SU-DHL-6 (cell line): Measurements from ENCODE around the gene NINJ2.

Source experiments
- H2AFZ ChIP-seq: fragments of 200-600 bp; sonication (generic); 2 replicates; pipeline ENCODE4 v1.6.1; 2014; ENCODE audit warnings: low read depth, mild to moderate bottlenecking, moderate library complexity, mixed read lengths, antibody characterized with exemption, low read length; ENCODE audit not compliant: severe bottlenecking
- H3F3A ChIP-seq: fragments of 200-600 bp; shearing (Covaris generic); 2 replicates; pipeline ENCODE4 v1.6.0; 2016; ENCODE audit warnings: antibody characterized with exemption, mild to moderate bottlenecking; ENCODE audit not compliant: insufficient read depth
- H3K27ac ChIP-seq: fragments of 200-600 bp; sonication (generic); 2 replicates; pipeline ENCODE4 v1.5.1; 2016; ENCODE audit warnings: low read depth, mild to moderate bottlenecking, low read length, moderate library complexity, mixed read lengths
- H3K27me3 ChIP-seq: fragments of 200-600 bp; sonication (generic), shearing (Covaris generic); 2 replicates; pipeline ENCODE4 v1.6.0; 2014; ENCODE audit warnings: mild to moderate bottlenecking, low read length
- H3K36me3 ChIP-seq: fragments of 200-600 bp; sonication (generic); 2 replicates; pipeline ENCODE4 v1.6.1; 2014; ENCODE audit warnings: mild to moderate bottlenecking, low read length, mixed read lengths
- H3K4me2 ChIP-seq: fragments of 300-600, 200-600 bp; shearing (Covaris generic), sonication (generic); 2 replicates; pipeline ENCODE4 v1.6.0; 2014; ENCODE audit warnings: low read length, low read depth, mild to moderate bottlenecking; ENCODE audit not compliant: poor library complexity, severe bottlenecking
- H3K4me3 ChIP-seq: fragments of 200-600 bp; sonication (generic); 2 replicates; pipeline ENCODE4 v1.5.1; 2014; ENCODE audit warnings: antibody characterized with exemption, low read length, mild to moderate bottlenecking, mixed read lengths; ENCODE audit not compliant: insufficient read depth, poor library complexity, severe bottlenecking
- H3K79me2 ChIP-seq: fragments of 200-600 bp; sonication (generic); 2 replicates; pipeline ENCODE4 v1.6.1; 2014; ENCODE audit warnings: mild to moderate bottlenecking, low read length, moderate library complexity; ENCODE audit not compliant: insufficient read depth
- H3K9ac ChIP-seq: fragments of 200-600 bp; sonication (generic); 2 replicates; pipeline ENCODE4 v1.7.0; 2014; ENCODE audit warnings: mild to moderate bottlenecking, low read length
- H3K9me2 ChIP-seq: fragments of 200-600 bp; sonication (generic); replicated peaks from 2 replicates; pipeline ENCODE4 v1.6.1; 2014; ENCODE audit warnings: low read length; ENCODE audit not compliant: insufficient read depth
- H3K9me3 ChIP-seq: fragments of 200-600 bp; sonication (generic); 2 replicates; pipeline ENCODE4 v1.6.1; 2014; ENCODE audit warnings: low read length, mixed read lengths; ENCODE audit not compliant: insufficient read depth
- H4K20me1 ChIP-seq: fragments of 200-600 bp; sonication (generic); 2 replicates; pipeline ENCODE4 v1.6.1; 2014; ENCODE audit warnings: low read depth, mild to moderate bottlenecking, antibody characterized with exemption, low read length, moderate library complexity, mixed read lengths
- EZH2phosphoT487 ChIP-seq: fragments of 200-600 bp; sonication (generic), shearing (Covaris generic); conservative IDR thresholded peaks from 2 replicates; pipeline ENCODE4 v1.6.1; 2018; ENCODE audit warnings: mild to moderate bottlenecking, antibody characterized with exemption, low read length, moderate library complexity, mixed read lengths
- TF ChIP-seq, protein P1 (sequence below): fragments of 200-600 bp; sonication (generic); IDR thresholded peaks from one replicate; pipeline ENCODE4 v1.5.1; 2017; ENCODE audit warnings: antibody characterized with exemption, mild to moderate bottlenecking, low read length, moderate library complexity; ENCODE audit not compliant: insufficient read depth, poor library complexity, severe bottlenecking

NINJ2 gene

DNA sequence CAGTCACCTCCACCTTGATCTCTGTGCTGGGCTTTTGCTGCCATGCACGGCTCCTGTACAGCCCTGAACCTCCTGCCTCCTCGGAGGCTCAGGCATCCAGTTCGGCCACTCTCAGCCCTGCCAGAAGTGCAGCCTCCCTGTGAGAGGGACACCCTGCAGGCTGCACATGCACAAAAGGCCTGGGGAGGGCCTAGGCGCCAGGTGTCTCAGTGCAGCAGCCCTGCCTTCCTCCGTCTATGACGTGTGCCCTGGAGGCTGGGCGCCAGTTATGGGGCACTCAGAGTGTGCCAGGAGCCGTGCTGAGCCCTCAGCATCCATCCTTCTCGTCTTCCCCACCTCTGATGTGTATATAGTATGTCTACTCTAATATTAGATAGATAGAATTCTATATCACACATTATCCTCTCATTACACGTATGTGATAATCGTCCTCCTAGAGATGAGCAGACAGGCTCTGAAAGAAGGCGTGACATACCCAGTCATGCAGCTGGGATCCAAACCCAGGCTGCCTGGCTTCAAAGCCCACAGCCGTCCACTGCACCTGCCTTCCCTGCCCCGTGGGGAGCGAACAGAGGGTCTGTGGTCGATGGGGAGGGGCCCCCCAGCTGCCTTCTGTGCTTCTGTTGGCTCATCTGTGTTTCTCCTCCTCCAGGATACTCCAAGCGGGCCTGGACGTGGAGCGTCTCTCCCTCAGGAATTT lies 102.4 kb downstream of the NINJ2 start:
- Histone ChIP-seq H3K27me3 (no peaks in the 10 kb centered on the region), H3K36me3 (no peaks in the 10 kb centered on the region), H4K20me1 (no peaks in the 10 kb centered on the region), H3F3A (no peaks in the 10 kb centered on the region), H2AFZ (no peak overlapping the region), H3K9ac (no peak overlapping the region), H3K9me2 (no peaks in the 10 kb centered on the region), H3K79me2 (no peaks in the 10 kb centered on the region), H3K27ac (no peak overlapping the region), H3K4me2 (no peak overlapping the region), H3K4me3 (no peak overlapping the region), H3K9me3 (no peaks in the 10 kb centered on the region)
- no peak for TF ChIP-seq EZH2phosphoT487
- TF ChIP-seq, protein P1, sequence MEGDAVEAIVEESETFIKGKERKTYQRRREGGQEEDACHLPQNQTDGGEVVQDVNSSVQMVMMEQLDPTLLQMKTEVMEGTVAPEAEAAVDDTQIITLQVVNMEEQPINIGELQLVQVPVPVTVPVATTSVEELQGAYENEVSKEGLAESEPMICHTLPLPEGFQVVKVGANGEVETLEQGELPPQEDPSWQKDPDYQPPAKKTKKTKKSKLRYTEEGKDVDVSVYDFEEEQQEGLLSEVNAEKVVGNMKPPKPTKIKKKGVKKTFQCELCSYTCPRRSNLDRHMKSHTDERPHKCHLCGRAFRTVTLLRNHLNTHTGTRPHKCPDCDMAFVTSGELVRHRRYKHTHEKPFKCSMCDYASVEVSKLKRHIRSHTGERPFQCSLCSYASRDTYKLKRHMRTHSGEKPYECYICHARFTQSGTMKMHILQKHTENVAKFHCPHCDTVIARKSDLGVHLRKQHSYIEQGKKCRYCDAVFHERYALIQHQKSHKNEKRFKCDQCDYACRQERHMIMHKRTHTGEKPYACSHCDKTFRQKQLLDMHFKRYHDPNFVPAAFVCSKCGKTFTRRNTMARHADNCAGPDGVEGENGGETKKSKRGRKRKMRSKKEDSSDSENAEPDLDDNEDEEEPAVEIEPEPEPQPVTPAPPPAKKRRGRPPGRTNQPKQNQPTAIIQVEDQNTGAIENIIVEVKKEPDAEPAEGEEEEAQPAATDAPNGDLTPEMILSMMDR = no peak

DNA sequence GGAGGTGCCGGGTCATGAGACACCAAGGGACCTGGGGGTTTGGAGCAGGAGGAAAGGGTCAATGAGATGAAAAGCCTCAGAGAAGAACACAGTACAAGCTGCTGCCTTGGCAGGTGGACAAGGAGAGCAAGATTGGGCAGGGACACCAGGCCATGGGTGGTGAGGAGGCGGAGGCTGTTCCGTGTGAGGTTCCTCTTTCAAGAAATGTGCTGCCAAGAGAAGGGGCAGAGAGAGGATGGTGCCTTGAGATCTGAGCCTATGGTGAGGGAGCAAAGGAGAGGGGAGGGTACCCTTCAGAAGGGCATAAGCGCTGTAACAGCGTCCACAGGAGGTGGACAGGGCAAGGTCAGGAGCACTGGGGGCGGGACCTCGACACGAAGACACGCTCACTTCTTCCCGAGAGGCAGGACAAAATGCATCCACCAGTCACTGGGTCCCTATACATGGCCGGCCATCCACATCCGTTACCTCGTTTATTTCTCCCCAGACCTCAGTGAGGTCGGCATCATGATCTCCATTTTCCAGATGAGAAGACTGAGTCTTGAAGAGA lies 103.3 kb downstream of the NINJ2 start:
- Histone ChIP-seq H3K9me2 (no peaks in the 10 kb centered on the region), H3K4me3 (no peak overlapping the region), H4K20me1 (no peaks in the 10 kb centered on the region), H3K27ac (no peak overlapping the region), H3K36me3 (no peaks in the 10 kb centered on the region), H3K79me2 (no peaks in the 10 kb centered on the region), H3K9me3 (no peaks in the 10 kb centered on the region), H3K9ac (no peak overlapping the region), H3F3A (no peaks in the 10 kb centered on the region), H3K27me3 (no peaks in the 10 kb centered on the region), H3K4me2 (no peak overlapping the region), H2AFZ (no peak overlapping the region)
- TF ChIP-seq, protein P1 = no peak

DNA sequence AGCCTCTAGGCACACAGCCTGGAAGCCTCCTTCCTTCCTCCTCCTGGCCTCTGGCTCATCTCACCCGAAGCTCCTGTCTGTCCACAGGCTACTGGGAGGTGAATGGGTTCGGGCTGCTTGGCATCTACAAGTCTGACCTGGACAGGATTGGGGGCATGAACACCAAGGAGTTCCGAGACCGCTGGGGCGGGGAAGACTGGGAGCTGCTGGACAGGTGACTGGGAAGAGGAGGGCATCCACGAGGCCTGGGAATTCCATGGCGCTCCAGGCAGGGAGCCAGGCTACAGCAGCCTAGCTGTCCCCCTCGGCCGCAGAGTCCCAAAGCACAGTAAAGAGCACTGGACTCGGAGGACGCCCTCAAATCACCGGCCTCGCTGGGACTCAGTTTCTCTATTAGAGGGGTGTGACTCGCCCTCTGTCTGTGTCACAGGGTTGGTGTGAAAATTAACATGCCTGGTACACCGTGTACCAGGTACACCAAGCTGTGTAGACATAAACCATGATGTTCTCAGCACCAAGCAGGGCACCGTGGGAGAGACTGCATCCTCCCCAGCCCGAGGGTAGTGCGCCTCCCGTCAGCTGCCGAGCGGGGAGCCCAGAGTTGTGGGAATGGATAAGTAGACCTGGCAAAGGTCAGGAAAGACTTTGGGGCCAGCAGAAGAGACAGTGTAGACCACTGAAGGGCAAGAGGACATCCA lies 103.9 kb downstream of the NINJ2 start:
- Histone ChIP-seq H3K79me2 (no peaks in the 10 kb centered on the region), H3K27ac (no peak overlapping the region), H3K9ac (no peak overlapping the region), H3K4me3 (no peak overlapping the region), H3K4me2 (no peak overlapping the region), H4K20me1 (no peaks in the 10 kb centered on the region), H2AFZ (no peak overlapping the region), H3K27me3 (no peaks in the 10 kb centered on the region), H3K36me3 (no peaks in the 10 kb centered on the region), H3K9me3 (no peaks in the 10 kb centered on the region), H3F3A (no peaks in the 10 kb centered on the region), H3K9me2 (no peaks in the 10 kb centered on the region)
- TF ChIP-seq EZH2phosphoT487 = no peak
- TF ChIP-seq, protein P1 = no peak
